Erythroblast (primary cell): ENCODE results near the gene TMEM243.

Experiments used
- GATA1 ChIP-seq: IDR thresholded peaks from 2 replicates; pipeline ENCODE4 v1.6.1; 2011; ENCODE audit warnings: low read depth, mild to moderate bottlenecking, control low read depth, low read length, moderate library complexity
- POLR2A ChIP-seq: IDR thresholded peaks from 2 replicates; pipeline ENCODE4 v1.6.1; 2011; ENCODE audit warnings: mild to moderate bottlenecking, low read length

GRCh38 chr7:87173471-87173870, 46.1 kb downstream of the TMEM243 start:
- TF ChIP-seq POLR2A: no peak
- TF ChIP-seq GATA1: no peak
